ENCODE measurements around the gene PHF24. TPM values are rescaled to one million over a fixed set of nuclear protein-coding genes. Genes with fewer than 3 reads are reported as not detected.
A peak's percentile ranks its signal among the peaks of the same experiment; 100 is the strongest.

Gene PHF24
- total RNA-seq, 3 donors from 2014 or later (not counting 1 experiment from before 2014, with no cell fraction given): not detected

GRCh38 chr9:34956648-34957047 lies 1.4 kb upstream of the PHF24 start:
- no peak overlapping the region for H3K27ac ChIP-seq (ENCODE audit: low read length)
- no peak overlapping the region for H3K4me3 ChIP-seq (ENCODE audit: low read length)
- intact Hi-C loops (cut with micrococcal nuclease): no loop called here
- WGBS (ENCODE audit: insufficient coverage): 82% methylated on average over 1 of the region's 4 CpGs
- ATAC-seq (no peak), DNase-seq (no peak)
- no peaks in the 10 kb centered on the region for H3K4me1 Mint-ChIP-seq
- H3K27me3 Mint-ChIP-seq (ENCODE audit: low read depth in 2 of 2): peaks cover 45 to 59% of the 10 kb centered on the region in 2 donors
- peaks cover 5% of the 10 kb centered on the region for H3K4me1 ChIP-seq (ENCODE audit: control insufficient read depth, insufficient read depth, low read length)
- H3K36me3 Mint-ChIP-seq: no peaks in the 10 kb centered on the region
- H3K27ac Mint-ChIP-seq: no peak overlapping the region
- TF ChIP-seq CTCF (IDR thresholded peaks at IDR 0.05): no peak
- H3K9me3 ChIP-seq (ENCODE audit: control insufficient read depth, insufficient read depth, low read length): no peaks in the 10 kb centered on the region
- H3K27me3 ChIP-seq (ENCODE audit: control insufficient read depth, insufficient read depth, low read length): peaks cover 41% of the 10 kb centered on the region
- no peaks in the 10 kb centered on the region for H3K9me3 Mint-ChIP-seq
- no peaks in the 10 kb centered on the region for H3K36me3 ChIP-seq (ENCODE audit: control insufficient read depth, insufficient read depth, low read length)
- H3K4me3 Mint-ChIP-seq: no peak overlapping the region

GRCh38 chr9:34958411-34958982 lies 412 bp downstream of the PHF24 start:
- Histone ChIP-seq H3K36me3 (ENCODE audit: control insufficient read depth, insufficient read depth, low read length) (no peaks in the 10 kb centered on the region), H3K4me1 (ENCODE audit: control insufficient read depth, insufficient read depth, low read length) (peaks cover 5% of the 10 kb centered on the region), H3K27ac (ENCODE audit: low read length) (no peak overlapping the region), H3K9me3 (ENCODE audit: control insufficient read depth, insufficient read depth, low read length) (no peaks in the 10 kb centered on the region), H3K27me3 (ENCODE audit: control insufficient read depth, insufficient read depth, low read length) (peaks cover 43% of the 10 kb centered on the region), H3K4me3 (ENCODE audit: low read length) (no peak overlapping the region)
- Mint-ChIP-seq H3K4me3 (peak overlapping the region; percentile 32), H3K27me3 (ENCODE audit: low read depth in 2 of 2) (peaks cover 47 to 60% of the 10 kb centered on the region in 2 donors), H3K36me3 (no peaks in the 10 kb centered on the region), H3K27ac (no peak overlapping the region), H3K9me3 (no peaks in the 10 kb centered on the region), H3K4me1 (no peaks in the 10 kb centered on the region)
- no peak for TF ChIP-seq CTCF (IDR thresholded peaks at IDR 0.05)
- 12% methylated on average over 21 of the region's 21 CpGs for WGBS (ENCODE audit: insufficient coverage)
- no peak for DNase-seq
- intact Hi-C loops (cut with micrococcal nuclease): no loop called here
- ATAC-seq: peak in 1 of 3 donors; percentile 22

GRCh38 chr9:34959461-34959860 lies 1.4 kb downstream of the PHF24 start:
- DNase-seq (no peak), ATAC-seq (no peak)
- Mint-ChIP-seq H3K4me1 (no peaks in the 10 kb centered on the region), H3K4me3 (peak overlapping the region; percentile 32), H3K36me3 (no peaks in the 10 kb centered on the region), H3K27ac (no peak overlapping the region), H3K27me3 (ENCODE audit: low read depth in 2 of 2) (peaks cover 47 to 68% of the 10 kb centered on the region in 2 donors), H3K9me3 (no peaks in the 10 kb centered on the region)
- H3K9me3 ChIP-seq (ENCODE audit: control insufficient read depth, insufficient read depth, low read length): no peaks in the 10 kb centered on the region
- no peak for TF ChIP-seq CTCF (IDR thresholded peaks at IDR 0.05)
- H3K4me3 ChIP-seq (ENCODE audit: low read length): no peak overlapping the region
- H3K27me3 ChIP-seq (ENCODE audit: control insufficient read depth, insufficient read depth, low read length): peaks cover 43% of the 10 kb centered on the region
- 91% methylated on average over 4 of the region's 4 CpGs for WGBS (ENCODE audit: insufficient coverage)
- no peak overlapping the region for H3K27ac ChIP-seq (ENCODE audit: low read length)
- intact Hi-C loops (cut with micrococcal nuclease): no loop called here
- H3K4me1 ChIP-seq (ENCODE audit: control insufficient read depth, insufficient read depth, low read length): peaks cover 5% of the 10 kb centered on the region
- no peaks in the 10 kb centered on the region for H3K36me3 ChIP-seq (ENCODE audit: control insufficient read depth, insufficient read depth, low read length)

All from natural killer cell (primary cell).